ENCODE measurements around the gene AP3S2.
"Not testable (repeated sequence)": the region's sequence is repeated elsewhere in the genome, so short reads cannot be mapped to it uniquely, and the experiment has no call there.

Gene AP3S2

DNA sequence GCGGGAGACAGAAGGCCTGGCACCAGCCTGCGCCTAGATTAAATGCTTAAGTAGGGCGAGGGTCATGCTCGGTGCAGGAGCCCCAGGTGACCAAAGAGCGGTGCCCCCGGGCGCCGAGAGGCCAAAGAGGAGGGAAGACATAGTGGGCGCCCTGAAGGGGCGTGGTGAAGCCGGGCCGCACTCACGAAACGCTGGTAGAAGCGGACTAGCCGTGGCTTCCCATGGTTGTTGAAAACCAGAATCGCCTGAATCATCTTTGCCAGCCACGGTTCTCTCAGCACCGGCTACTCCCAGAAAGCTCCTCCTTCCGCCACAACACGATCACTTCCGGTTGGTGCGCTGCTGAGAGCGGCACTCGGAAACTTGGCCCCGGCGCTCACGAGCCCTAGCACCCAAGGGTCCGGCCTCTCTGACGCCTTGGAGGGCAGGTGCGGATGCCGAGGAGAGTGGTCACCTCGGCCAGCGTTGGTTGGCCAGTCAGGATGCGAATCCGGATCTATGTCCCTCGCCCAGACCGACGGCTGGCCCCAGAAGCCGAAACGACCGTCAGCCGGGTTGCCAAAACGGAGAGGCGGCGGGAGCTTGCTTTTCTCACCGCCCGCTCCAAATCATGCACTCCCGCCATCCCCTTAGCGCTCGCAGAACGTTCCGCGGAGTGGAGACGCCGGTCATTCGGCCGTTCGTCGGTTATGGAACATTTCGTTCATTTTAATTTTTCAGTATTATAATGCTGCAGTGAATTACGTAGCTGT lies at the start of gene AP3S2:
Gene AP3S2, minus strand, starts transcription at position 299 of the 752 bp plus-strand sequence. Its CDS starts 45 bp downstream, at position 254.
- peak; percentile 85 for DNase-seq

- no peak for DNase-seq
Measured at GRCh38 chr15:89939910-89940309, 46.1 kb upstream of the AP3S2 start.

- not testable (repeated sequence) for DNase-seq
Measured at GRCh38 chr15:89939377-89939776, 45.6 kb upstream of the AP3S2 start.

- no peak for DNase-seq
Measured at GRCh38 chr15:89937365-89938350, 43.9 kb upstream of the AP3S2 start.

- DNase-seq = no peak
Measured at GRCh38 chr15:89936786-89937265, 43.0 kb upstream of the AP3S2 start.

DNA sequence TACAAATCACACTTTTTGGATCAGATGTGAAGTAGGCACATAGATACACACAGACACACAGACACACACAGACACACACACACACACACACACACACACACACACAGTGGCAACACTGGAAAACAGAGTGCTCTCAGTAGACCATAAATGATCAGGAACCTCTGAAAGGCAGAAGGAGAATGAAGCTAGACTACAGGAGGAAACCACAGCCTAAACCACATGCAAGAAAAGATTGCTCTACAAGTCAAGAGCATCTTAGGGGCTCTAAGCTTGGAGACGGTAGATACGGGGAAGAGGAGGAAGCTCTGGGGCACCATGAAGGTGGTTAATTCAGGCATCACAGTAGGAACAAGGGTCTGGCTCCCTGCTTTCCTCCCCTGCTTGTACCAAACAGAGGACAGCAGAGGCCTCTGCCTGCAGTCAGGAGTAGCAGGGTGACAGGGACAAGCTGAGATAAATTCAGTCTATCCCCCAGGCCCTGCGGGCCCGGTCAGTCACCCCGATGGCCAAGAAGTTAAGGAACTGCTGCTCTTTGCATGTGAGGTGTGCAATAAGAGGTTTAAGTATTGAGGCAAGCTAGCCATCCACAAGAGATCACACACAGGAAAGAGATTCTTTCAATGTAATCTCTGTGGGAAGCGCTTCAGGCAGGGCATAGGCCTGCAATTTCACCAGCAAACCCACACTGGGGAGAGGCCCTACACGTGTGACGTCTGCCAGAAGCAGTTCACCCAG lies 42.4 kb upstream of the AP3S2 start:
- DNase-seq = no peak

DNA sequence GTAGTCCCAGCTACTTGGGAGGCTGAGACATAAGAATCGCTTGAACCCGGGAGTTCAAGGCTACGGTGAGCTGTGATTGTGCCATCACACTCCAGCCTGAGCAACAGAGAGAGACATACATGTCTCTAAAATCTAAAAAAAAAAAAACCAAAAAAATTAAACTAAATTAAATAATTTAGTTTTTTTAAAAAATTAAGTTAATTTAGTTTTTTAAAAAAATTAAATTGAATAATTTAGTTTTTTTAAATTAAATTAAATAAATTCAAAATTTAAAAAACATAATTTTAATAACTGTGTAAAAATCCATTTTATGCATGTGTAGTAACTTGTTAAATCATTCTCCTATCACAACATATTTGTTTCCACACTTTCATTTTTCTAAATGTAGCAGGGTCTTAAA lies 39.1 kb upstream of the AP3S2 start:
- DNase-seq = no peak

- no peak for DNase-seq
Measured at GRCh38 chr15:89928421-89928820, 34.6 kb upstream of the AP3S2 start.

GRCh38 chr15:89926158-89926557 lies 32.4 kb upstream of the AP3S2 start:
- DNase-seq = no peak

DNA sequence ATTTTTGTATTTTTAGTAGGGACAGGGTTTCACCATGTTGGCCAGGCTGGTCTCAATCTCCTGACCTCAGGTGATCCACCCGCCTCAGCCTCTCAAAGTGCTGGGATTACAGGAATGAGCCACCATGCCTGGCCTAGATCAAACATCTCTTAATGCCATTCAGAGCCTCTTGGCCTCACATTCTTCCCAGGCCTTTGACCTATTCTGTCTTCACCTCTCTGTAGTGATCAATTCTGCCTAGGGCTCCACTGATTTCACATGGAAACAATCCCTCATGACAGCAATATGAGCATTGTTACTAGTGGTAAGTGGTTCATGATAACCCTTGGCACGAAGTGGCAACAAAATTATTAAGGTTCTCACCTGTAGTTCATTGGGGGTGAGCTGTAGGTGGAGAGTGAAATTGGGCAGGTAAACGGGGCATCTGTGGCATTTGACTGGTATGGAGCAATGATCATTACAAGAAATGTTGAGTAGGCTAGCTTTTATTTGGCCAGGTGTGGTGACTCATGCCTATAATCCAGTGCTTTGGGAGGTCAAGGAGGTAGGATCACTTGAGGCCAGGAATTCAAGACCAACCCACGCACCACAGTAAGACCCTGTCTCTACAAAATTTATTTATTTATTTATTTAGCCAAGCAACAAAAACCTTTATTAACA lies 23.8 kb upstream of the AP3S2 start:
- DNase-seq = no peak

DNA sequence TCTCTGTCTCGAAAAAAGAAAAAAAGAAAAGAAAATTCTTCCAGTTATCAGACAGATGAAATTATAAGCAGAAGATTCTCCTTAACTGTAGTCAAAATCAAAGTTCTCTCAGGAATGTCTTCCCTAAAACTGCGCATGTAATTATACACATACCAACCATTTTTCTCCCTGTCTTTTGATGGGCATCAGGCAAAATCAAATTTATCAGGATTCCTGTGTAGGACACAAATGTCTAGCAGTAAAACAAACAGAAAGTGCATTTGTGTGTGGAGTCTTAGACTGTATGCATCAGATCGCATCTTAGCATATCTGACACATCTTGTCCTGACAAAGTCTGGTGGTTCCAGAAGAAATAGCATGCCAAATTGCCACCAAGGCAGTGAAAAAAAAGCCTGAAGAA lies 22.9 kb upstream of the AP3S2 start:
- DNase-seq = no peak

- no peak for DNase-seq
Measured at GRCh38 chr15:89912674-89913396, 19.0 kb upstream of the AP3S2 start, which contains the start of gene ARPIN. Gene ARPIN, minus strand, starts transcription at chr15:89912952. Its CDS starts 117 bp downstream, at chr15:89912835.

DNA sequence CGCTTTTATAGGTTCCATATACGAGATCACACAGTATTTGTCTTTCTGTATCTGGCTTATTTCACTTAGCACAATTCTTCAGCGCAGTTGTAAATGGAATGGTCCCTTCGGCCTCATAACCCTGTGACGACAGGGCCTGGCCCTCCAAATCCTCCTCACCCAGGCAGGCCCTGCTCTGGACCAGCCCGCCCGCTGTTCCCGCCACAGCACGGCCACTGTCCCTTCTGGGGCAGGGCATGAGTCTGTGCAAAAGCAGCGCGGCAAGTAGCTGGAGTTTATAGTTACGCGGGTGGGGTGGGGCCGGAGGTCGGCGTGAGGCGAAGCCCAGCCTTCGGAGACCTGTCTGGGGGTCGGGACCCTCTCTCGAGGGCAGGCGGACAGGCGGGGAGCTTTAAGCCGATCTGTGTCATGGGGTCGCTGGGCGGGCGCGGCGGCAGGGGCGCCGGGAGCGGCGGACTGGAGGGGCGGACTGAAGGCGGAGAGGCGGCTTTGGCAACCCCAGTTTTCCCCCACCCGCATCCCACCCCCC lies 18.4 kb upstream of the AP3S2 start:
- no peak for DNase-seq

DNA sequence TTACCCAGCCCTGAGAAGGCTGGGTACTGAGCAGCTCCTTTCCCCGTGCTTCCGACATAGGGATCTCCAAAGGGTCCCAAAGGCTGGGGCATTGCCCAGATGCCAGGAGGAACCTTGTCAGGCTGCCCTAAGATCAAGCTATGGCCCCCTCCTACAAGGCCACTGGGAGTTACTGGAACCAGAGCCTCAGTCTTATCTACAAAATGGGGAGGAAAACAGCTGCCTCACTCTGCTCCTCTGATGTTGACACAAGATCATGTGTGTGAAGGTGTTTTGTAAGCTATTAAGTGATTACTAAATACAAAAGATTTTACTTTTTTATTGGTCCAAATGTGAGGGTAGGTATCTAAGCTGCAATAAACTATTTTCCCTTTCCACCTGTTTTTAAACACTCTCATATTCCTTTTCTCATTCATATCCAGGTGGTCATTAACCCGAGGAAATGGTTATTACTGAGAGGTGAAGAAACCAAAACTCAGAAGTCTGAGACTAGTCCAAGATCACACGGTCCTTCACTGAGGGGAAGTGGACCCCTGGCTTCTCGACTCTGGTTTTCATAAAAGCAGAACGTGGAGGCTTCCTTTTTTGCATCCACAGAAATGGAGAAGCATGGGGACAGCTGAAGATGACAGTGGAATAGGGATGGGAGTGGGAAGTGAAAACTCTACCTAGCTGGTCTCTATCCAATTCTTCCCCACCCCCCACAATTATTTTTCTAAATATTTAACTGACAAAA lies 17.3 kb upstream of the AP3S2 start:
- no peak for DNase-seq

- DNase-seq = no peak
Measured at GRCh38 chr15:89909611-89910010, 15.8 kb upstream of the AP3S2 start.

- no peak for DNase-seq
Measured at GRCh38 chr15:89908226-89908625, 14.4 kb upstream of the AP3S2 start.

DNA sequence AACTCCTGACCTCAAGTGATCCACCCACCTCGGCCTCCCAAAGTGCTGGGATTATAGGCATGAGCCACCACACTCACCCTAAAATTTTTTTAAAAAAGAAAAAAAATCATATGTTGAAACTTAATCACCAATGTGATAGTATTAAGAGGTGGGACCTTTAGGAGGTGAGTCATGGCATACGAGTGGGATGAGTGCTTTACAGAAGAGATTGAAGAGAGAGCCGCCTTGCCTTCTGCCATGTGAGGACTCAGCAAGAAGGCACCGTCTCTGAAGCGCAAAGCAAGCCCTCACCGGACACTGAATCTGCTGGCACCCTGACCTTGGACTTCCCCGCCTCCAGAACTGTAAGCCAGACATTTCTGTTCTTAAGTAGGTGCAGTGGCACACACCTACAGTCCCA lies 13.5 kb upstream of the AP3S2 start:
- DNase-seq = no peak

- DNase-seq = no peak
Measured at GRCh38 chr15:89905846-89906378, 12.1 kb upstream of the AP3S2 start.

DNA sequence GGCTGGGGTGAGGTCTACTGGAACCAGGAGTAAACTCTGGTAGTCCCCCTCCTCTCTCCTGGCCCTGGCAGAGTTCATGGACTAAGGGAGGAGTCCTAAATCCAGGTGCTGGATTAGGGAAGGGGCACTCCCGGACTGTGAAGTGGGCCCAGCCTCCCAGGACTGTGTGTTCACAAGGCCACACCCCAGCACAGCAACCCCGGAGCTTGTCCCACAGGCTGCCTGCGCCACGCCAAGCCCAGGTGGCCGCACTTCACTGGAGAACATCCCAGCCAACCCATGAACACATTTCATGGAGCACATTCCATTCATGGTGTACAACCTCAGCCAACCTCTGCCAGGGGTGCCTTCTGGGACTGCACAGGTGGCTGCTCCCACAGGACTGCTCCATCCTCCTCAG lies 10.7 kb upstream of the AP3S2 start:
- DNase-seq = no peak

- DNase-seq = no peak
Measured at GRCh38 chr15:89903858-89904130, 10.0 kb upstream of the AP3S2 start.

All from CD4-positive, alpha-beta T cell treated with Interferon gamma for 1 hour (primary cell).